GM18519 (cell line): ENCODE measurements around the gene MMAB.

ENCODE experiments used
- ATAC-seq: cut with Tn5 transposase; IDR thresholded peaks from one replicate; pipeline ENCODE4 v1.9.1; 2021; ENCODE audit warnings: mild to moderate bottlenecking, moderate library complexity; ENCODE audit not compliant: unreplicated experiment, low FRiP score

MMAB gene

DNA sequence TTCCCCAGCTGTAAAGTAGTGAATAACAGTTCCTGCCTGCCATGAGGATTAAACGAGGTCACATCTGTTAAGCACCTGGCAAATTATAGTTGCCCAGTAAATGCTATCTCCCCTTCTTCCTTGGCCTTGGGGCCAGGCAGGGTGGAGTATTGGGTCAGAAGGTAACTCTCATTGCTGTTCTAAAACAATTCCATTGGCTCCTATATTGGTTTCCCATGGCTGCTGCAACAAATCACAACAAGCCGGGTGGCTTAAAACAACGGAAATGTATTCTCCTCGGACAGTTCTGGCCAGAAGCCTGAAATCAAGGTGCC, 31.9 kb downstream of the MMAB start:
- ATAC-seq, result no peak

DNA sequence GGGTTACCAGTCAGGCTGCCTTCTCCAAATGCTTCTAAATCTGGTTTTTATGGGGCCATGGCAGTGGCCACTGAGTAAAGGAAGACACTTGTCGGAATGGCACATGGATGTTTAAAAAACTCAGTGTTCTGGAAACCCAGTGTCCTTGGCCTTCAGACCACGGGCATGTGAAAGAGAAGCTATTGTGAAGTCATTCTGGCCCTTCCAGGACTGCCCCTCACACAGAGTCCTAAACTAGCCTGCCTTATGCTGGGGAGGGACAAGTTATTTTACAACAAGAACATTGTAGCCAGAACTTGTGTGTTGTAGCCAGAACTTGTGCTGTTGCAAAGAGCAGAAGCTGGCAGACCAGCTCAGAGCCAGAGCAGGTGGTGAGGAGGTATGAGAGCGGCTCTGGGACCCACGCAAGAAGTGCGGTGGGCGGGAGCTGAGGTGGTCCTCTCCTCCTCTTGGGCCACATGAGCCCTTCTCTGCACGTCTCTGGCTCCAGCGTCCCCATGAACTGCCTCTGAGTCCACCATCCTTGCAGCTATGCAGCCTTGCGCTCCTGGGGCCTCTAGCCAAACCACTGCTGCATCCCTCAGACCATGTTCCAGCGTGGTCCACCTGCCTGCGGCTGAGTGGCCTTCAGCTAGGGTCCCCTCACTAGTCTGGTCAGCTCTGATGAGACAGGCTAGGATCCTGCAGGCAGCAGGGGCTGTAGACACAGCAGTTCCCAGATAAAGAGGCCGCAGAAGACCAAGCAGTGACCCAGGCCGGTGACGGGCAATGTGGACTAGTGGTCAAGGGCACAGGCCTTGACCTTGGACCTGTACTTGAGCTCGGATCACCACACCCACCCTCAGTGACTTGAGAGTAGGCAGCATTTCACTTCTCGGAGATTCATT, 32.5 kb downstream of the MMAB start:
- ATAC-seq, result no peak

DNA sequence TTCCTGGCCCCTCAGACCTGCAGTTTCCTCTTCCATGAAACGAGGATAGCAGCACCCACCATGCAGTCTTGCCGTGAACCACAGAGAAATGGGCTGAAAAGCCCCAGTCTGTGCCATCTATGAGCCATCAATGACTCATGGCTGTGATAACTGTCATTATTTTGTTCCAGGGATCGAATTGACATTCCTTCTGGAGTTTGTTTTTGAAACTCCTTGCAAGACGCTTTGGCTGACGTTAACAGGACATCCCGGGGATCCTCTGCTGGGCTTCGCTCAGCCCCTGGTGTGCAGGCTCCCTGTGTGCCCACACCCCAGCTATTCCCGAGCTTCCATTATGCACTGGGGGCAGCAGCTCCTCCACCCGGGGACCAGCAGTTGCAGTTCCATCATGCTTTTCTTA, 33.8 kb downstream of the MMAB start:
- no peak for ATAC-seq

DNA sequence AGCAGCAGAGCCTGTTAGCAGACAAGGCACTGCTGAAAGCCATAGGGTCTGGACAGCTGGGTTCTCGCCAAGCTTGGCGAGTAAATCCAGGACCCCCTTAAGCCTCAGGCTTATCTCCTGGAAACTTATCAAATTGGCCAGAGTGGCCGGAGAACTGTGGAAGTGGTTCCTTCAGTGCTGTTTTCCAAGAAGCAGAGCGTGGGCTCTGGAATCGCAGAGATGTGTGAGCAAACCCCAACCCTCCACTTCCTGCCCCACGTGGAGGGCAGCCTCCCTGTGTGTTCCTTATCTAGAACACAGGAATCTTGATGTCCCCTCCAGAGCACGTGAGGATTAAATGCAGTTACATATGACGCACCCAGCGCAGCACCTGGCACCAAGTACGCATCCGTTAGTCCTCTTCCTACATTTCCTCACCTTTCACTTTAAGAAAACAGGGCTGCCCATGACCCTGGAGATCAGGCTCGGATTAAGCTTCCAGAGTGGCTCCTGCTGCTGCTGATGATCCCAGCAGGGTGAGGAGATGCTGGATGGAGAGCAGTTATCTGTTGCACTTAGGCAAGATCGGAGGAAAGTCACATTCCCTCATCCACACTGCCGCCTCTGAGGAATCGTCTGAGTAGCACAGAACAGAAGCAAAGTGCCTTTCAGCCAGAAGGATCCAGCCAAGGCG, 35.0 kb downstream of the MMAB start:
- ATAC-seq, result no peak

DNA sequence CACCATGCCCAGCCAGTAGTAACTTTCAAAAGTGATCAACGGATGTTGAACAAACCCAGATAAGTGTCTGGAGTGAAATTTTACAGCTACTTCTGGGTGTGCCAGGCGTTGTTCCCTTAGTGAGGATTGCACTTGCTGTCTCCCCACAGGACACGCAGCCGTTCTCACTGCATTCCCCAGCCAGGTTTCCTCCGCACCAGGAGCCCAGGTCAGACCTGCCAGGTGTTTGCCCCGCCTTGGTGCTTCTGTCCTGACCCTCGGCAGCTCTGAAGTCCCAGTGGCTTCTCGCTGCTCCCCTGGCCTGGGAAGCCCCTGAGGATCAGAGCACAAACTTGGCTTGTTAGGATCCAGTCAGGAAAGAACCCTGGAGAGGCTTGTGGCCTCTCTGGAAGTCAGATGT, 36.2 kb downstream of the MMAB start:
- ATAC-seq, result no peak

- no peak for ATAC-seq
Observed at GRCh38 chr12:109535863-109536250, 37.4 kb downstream of the MMAB start.

- ATAC-seq, result no peak
Observed at GRCh38 chr12:109535231-109535862, 38.0 kb downstream of the MMAB start.

DNA sequence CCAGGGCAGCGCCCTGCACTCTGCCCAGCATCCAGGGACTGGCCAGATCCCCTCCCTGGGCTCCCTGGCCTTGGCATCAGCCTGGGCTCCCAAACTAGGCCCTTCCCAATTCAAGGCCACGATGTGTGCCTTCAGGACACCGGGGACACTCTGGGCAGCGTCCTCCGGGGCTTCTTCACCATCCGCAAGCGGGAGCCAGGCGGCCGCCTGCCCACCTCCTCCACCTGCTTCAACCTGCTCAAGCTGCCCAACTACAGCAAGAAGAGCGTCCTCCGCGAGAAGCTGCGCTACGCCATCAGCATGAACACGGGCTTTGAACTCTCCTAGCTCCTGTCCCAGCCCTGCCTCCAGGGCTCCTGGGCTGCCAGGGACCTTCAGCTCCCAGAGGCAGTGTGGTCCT, 38.8 kb downstream of the MMAB start:
- ATAC-seq, result no peak

GRCh38 chr12:109533487-109533740, 39.9 kb downstream of the MMAB start:
- no peak for ATAC-seq

GRCh38 chr12:109532721-109533486, 40.4 kb downstream of the MMAB start:
- no peak for ATAC-seq

GRCh38 chr12:109531411-109531810, 41.9 kb downstream of the MMAB start:
- no peak for ATAC-seq

DNA sequence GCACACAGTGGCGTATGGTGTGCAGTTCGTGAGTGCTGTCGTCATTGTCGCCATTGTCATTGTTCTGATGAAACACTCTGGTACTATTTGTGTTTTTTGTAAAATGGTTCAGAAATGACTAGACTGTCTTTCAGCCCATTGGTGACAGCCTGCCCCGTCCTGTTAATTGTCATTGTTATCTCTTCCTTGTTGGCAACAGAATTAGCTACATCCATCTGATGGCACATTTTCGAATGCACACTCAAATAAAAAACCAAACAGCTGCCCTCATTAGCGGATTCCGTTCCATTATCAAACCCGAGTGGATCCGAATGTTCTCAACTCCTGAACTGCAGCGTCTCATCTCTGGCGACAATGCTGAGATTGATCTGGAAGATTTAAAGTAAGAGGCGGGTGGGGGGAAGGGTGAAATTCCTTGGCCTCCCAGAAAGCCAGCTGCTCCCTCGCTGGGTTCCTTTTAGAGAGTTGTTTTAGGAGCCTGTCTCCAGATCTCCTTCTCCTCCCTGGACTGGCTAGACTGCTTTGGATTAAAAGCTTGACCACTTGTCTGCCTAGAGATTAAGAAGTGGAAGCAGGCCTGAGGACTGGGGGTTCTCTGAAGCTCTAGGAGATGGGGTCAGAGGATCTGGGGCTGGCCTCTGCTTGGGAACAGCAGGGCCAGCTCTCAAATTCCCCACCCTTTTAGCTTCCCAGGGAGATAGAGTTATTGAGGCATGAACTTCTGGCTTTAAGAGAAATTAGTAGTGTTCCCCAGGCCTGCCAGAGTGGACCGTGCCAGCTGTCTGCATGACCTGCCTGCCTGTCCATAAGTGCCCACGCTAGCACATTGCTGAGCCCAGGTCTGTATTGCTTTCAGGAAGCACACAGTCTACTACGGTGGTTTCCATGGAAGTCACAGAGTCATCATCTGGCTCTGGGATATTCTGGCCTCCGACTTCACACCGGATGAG, 43.3 kb downstream of the MMAB start:
- ATAC-seq, result no peak

DNA sequence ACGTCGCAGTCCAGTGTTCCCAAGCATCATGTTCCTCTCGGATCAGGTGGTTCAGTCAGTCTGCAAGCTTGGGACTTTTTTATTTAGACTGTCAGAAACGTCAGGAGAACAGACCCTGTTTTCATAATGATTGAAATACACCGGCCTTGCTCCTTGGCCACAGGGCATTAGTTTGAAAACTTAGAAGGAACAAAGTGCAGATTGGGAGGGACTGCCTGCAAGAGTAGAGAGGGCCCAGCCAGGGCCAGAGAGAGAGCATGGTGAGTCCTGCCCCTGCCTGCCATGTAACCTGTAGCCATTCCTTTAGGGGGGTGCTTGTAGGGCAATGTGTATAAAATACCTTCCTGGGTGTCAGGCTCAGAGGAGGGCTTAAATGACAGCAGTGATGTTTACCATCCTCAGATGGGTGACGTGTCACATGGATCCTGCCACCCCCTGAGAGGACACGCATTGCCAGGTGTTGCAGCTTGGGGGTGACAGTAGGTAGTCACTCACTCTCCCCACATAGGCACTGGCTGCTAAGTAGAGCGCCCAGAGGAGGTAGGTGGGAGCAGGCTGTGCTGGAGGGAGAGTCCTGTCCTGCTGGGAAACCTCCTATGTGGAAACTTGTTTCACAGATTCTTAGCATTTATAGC, 45.7 kb downstream of the MMAB start:
- ATAC-seq, result no peak

- ATAC-seq, result no peak
Observed at GRCh38 chr12:109525279-109525585, 48.1 kb downstream of the MMAB start.

- ATAC-seq, result no peak
Observed at GRCh38 chr12:109524466-109525278, 48.6 kb downstream of the MMAB start.

GRCh38 chr12:109523504-109523903, 49.8 kb downstream of the MMAB start:
- no peak for ATAC-seq

DNA sequence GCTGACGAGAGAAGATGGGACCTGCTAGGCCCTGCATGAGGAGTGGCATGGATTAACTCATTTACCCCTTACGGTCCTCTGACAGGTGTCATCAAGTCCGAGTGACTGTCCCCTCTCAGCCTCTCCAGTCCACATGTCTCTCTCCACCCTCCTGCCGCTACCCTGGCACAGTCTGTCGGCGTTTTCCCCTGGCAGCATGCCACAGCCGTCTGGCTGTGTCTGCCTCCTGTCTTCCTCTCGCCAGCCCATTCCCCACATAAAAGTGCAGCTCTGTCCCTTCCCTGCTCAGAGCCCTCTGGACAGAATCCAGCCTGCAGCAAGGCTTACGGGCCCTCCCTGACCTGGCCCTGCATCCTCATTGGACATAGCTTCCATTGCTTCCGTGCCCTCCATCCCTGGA, 50.2 kb downstream of the MMAB start:
- no peak for ATAC-seq

- ATAC-seq, result no peak
Observed at GRCh38 chr12:109521831-109522230, 51.5 kb downstream of the MMAB start.

DNA sequence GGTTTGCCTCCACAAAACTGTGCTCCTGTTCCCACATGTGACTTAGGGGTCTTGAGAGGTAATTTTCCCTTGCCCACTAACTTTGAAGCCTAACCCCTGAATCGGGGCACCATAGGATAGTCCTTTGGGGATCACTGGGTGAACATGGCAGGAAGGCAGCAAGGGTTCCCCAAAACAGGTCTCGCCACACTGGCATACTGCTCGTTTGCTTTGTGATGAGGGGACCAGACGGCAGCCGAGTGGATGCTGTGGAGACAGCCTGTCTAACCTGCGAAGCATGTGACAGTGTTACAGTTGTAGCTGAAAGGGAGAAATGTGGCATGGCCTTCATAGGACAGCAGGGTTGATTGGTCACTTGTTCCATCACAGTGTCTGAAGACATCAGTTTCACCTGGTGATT, 53.5 kb downstream of the MMAB start:
- no peak for ATAC-seq
